HG03196 (cell line): ENCODE data around the gene CLSTN2.

Experiments used
- ATAC-seq: cut with Tn5 transposase; IDR thresholded peaks from one replicate; pipeline ENCODE4 v1.9.1; 2021; ENCODE audit not compliant: unreplicated experiment

CLSTN2 gene

GRCh38 chr3:140178482-140178881 is 243.5 kb downstream of the CLSTN2 start:
- ATAC-seq = no peak

GRCh38 chr3:140180603-140181002 is 245.6 kb downstream of the CLSTN2 start:
- ATAC-seq = no peak

- no peak for ATAC-seq
Measured at GRCh38 chr3:140185375-140185774, 250.4 kb downstream of the CLSTN2 start.

- ATAC-seq = no peak
Measured at GRCh38 chr3:140186421-140186920, 251.5 kb downstream of the CLSTN2 start.

- ATAC-seq = no peak
Measured at GRCh38 chr3:140187028-140187427, 252.0 kb downstream of the CLSTN2 start.

GRCh38 chr3:140187656-140188221 is 252.8 kb downstream of the CLSTN2 start:
- no peak for ATAC-seq

GRCh38 chr3:140188285-140188684 is 253.3 kb downstream of the CLSTN2 start:
- no peak for ATAC-seq

- ATAC-seq = no peak
Measured at GRCh38 chr3:140189267-140189666, 254.3 kb downstream of the CLSTN2 start.

GRCh38 chr3:140189976-140190375 is 255.0 kb downstream of the CLSTN2 start:
- ATAC-seq = no peak

- no peak for ATAC-seq
Measured at GRCh38 chr3:140196970-140197369, 262.0 kb downstream of the CLSTN2 start.

- no peak for ATAC-seq
Measured at GRCh38 chr3:140198242-140198641, 263.3 kb downstream of the CLSTN2 start.

- ATAC-seq = no peak
Measured at GRCh38 chr3:140199008-140199407, 264.0 kb downstream of the CLSTN2 start.

- ATAC-seq = no peak
Measured at GRCh38 chr3:140199743-140200142, 264.8 kb downstream of the CLSTN2 start.

GRCh38 chr3:140203510-140203909 is 268.5 kb downstream of the CLSTN2 start:
- no peak for ATAC-seq

- no peak for ATAC-seq
Measured at GRCh38 chr3:140204271-140204984, 269.4 kb downstream of the CLSTN2 start.

- ATAC-seq = no peak
Measured at GRCh38 chr3:140205598-140205997, 270.6 kb downstream of the CLSTN2 start.

GRCh38 chr3:140206196-140207040 is 271.4 kb downstream of the CLSTN2 start:
- ATAC-seq = no peak

- no peak for ATAC-seq
Measured at GRCh38 chr3:140207541-140207940, 272.6 kb downstream of the CLSTN2 start.

GRCh38 chr3:140216249-140216648 is 281.3 kb downstream of the CLSTN2 start:
- ATAC-seq = no peak

GRCh38 chr3:140219291-140219690 is 284.3 kb downstream of the CLSTN2 start:
- ATAC-seq = no peak

GRCh38 chr3:140219923-140220452 is 285.0 kb downstream of the CLSTN2 start:
- ATAC-seq = no peak
